HEK293T (cell line): ENCODE data around the gene SERAC1.

ENCODE experiments used
- CTCF ChIA-PET: fragments of 350-600 bp; formaldehyde crosslinking; extraction: SDS; loops from one replicate; lab custom pipeline; 2021; ENCODE audit warnings: antibody characterized with exemption, inconsistent platforms; lab: Yijun Ruan, JAX
- POLR2A ChIA-PET: fragments of 350-600 bp; formaldehyde crosslinking; extraction: SDS; loops from one replicate; lab custom pipeline; 2020; ENCODE audit warnings: antibody characterized with exemption, inconsistent platforms; lab: Yijun Ruan, JAX
- DNase-seq: peaks from one replicate; pipeline ENCODE4 v3.0.0; 2012; ENCODE audit warnings: mixed read lengths; ENCODE audit errors: extremely low spot score
- ARNT ChIP-seq: fragments of 450-650 bp; IDR thresholded peaks from 2 replicates; pipeline ENCODE4 v1.6.1; 2017; ENCODE audit warnings: mild to moderate bottlenecking
- BHLHE40 ChIP-seq: fragments of 450-650 bp; IDR thresholded peaks from 2 replicates; pipeline ENCODE4 v1.6.1; 2016; ENCODE audit warnings: mild to moderate bottlenecking, moderate library complexity, borderline replicate concordance
- CTBP1 ChIP-seq: fragments of 450-650 bp; IDR thresholded peaks from 2 replicates; pipeline ENCODE4 v1.6.1; 2016; ENCODE audit warnings: borderline replicate concordance
- ELF4 ChIP-seq: fragments of 450-650 bp; IDR thresholded peaks from 2 replicates; pipeline ENCODE4 v1.6.1; 2017; ENCODE audit warnings: antibody characterized with exemption
- FOXA1 ChIP-seq: fragments of 450-650 bp; IDR thresholded peaks from 2 replicates; pipeline ENCODE4 v1.6.1; 2016; ENCODE audit warnings: mild to moderate bottlenecking
- FOXK2 ChIP-seq: fragments of 450-650 bp; IDR thresholded peaks from 2 replicates; pipeline ENCODE4 v1.6.1; 2016; ENCODE audit warnings: mild to moderate bottlenecking
- FOXM1 ChIP-seq: fragments of 450-650 bp; IDR thresholded peaks from 2 replicates; pipeline ENCODE4 v1.6.1; 2017; ENCODE audit warnings: mild to moderate bottlenecking, borderline replicate concordance
- HDGF ChIP-seq: fragments of 450-650 bp; IDR thresholded peaks from 2 replicates; pipeline ENCODE4 v1.6.1; 2017; ENCODE audit warnings: antibody characterized with exemption, borderline replicate concordance
- L3MBTL2 ChIP-seq: fragments of 450-650 bp; conservative IDR thresholded peaks from 2 replicates; pipeline ENCODE4 v1.6.1; 2016; ENCODE audit warnings: mild to moderate bottlenecking
- LEF1 ChIP-seq: fragments of 450-650 bp; IDR thresholded peaks from 2 replicates; pipeline ENCODE4 v1.6.1; 2017; ENCODE audit warnings: mild to moderate bottlenecking, borderline replicate concordance
- NFRKB ChIP-seq: fragments of 450-650 bp; IDR thresholded peaks from 2 replicates; pipeline ENCODE4 v1.6.1; 2016; ENCODE audit warnings: mild to moderate bottlenecking, moderate library complexity
- SP1 ChIP-seq: fragments of 450-650 bp; IDR thresholded peaks from 2 replicates; pipeline ENCODE4 v1.6.1; 2017
- SUZ12 ChIP-seq: fragments of 450-650 bp; IDR thresholded peaks from 2 replicates; pipeline ENCODE4 v1.6.1; 2016; ENCODE audit warnings: mild to moderate bottlenecking
- TARDBP ChIP-seq: fragments of 450-650 bp; IDR thresholded peaks from 2 replicates; pipeline ENCODE4 v1.6.1; 2016
- ZNF384 ChIP-seq: fragments of 450-650 bp; IDR thresholded peaks from 2 replicates; pipeline ENCODE4 v1.6.1; 2016
- TF ChIP-seq, protein P1 (sequence below): fragments of 450-650 bp; IDR thresholded peaks from 2 replicates; pipeline ENCODE4 v1.6.1; 2016

SERAC1 gene

GRCh38 chr6:158121335-158121734 lies 46.7 kb downstream of the SERAC1 start:
- no peak for TF ChIP-seq HDGF
- no peak for DNase-seq
- CTCF ChIA-PET, result interaction anchor here (0.6 kb wide), 1 partner anchor 12 kb away, joined by 5 read pairs; no protein-coding TSS in a partner anchor
- POLR2A ChIA-PET, result no interaction called here

GRCh38 chr6:158118886-158119285 lies 49.2 kb downstream of the SERAC1 start:
- POLR2A ChIA-PET, result no interaction called here
- DNase-seq, result no peak
- TF ChIP-seq FOXM1 (no peak), SUZ12 (no peak), CTBP1 (no peak), ARNT (no peak), LEF1 (no peak), HDGF (no peak), L3MBTL2 (no peak), ZNF384 (no peak), BHLHE40 (no peak), FOXK2 (no peak), SP1 (no peak), TARDBP (no peak), FOXA1 (no peak)
- TF ChIP-seq, protein P1, sequence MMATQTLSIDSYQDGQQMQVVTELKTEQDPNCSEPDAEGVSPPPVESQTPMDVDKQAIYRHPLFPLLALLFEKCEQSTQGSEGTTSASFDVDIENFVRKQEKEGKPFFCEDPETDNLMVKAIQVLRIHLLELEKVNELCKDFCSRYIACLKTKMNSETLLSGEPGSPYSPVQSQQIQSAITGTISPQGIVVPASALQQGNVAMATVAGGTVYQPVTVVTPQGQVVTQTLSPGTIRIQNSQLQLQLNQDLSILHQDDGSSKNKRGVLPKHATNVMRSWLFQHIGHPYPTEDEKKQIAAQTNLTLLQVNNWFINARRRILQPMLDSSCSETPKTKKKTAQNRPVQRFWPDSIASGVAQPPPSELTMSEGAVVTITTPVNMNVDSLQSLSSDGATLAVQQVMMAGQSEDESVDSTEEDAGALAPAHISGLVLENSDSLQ, result no peak
- CTCF ChIA-PET, result no interaction called here

GRCh38 chr6:158115508-158115907 lies 52.6 kb downstream of the SERAC1 start:
- POLR2A ChIA-PET, result no interaction called here
- CTCF ChIA-PET, result interaction anchor here (0.8 kb wide), 1 partner anchor 16 kb away, joined by 5 read pairs; no protein-coding TSS in a partner anchor
- no peak for TF ChIP-seq LEF1
- TF ChIP-seq FOXM1, result no peak
- no peak for DNase-seq

GRCh38 chr6:158115102-158115501 lies 53.0 kb downstream of the SERAC1 start:
- POLR2A ChIA-PET, result no interaction called here
- DNase-seq, result no peak
- TF ChIP-seq TARDBP (no peak), ZNF384 (no peak), FOXA1 (no peak), FOXM1 (no peak), FOXK2 (no peak)
- CTCF ChIA-PET, result interaction anchor here (0.8 kb wide), 1 partner anchor 15 kb away, joined by 5 read pairs; no protein-coding TSS in a partner anchor

DNA sequence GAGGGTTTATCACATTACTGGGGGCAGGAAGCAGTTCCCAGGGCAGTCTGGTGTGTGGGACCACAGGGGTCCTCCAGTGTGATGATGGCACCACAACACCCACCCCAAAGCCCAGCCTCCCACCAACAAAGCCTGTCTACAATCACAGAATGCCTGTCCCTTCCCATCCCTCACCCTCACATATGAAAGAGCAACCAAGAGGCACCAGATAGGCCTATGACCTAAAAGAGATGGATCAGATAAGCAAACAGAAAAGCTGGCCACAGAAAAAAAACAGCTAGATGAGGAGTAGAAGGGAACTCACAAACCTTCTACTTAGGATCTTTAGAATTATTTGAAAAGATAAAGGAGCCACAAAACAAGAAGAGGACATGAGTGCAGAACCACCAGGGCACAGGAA lies 54.3 kb downstream of the SERAC1 start:
- ChIA-PET CTCF (no interaction called here), POLR2A (no interaction called here)
- no peak for DNase-seq
- TF ChIP-seq BHLHE40, result no peak
- TF ChIP-seq NFRKB, result no peak
- no peak for TF ChIP-seq CTBP1
- no peak for TF ChIP-seq ZNF384
- no peak for TF ChIP-seq HDGF
- TF ChIP-seq FOXM1, result no peak

DNA sequence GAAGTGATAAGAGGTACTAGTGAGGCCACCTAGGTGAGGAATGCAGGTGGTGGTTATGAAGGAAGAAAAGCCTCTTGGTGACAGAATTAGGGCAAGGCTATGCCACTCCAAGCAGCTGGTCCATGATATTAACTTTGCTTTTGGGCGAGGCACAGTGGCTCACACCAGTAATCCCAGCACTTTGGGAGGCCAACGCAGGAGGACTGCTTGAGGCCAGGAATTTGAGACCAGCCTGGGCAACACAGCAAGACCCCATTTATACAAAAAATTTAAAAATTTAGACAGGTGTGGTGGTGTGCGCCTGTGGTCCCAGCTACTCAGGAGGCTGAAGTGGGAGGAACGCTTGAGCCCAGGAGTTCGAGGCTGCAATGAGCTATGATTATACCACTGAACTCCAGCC lies 56.1 kb downstream of the SERAC1 start:
- DNase-seq, result no peak
- CTCF ChIA-PET, result no interaction called here
- TF ChIP-seq FOXA1, result no peak
- no peak for TF ChIP-seq SUZ12
- TF ChIP-seq L3MBTL2, result no peak
- TF ChIP-seq TARDBP, result no peak
- POLR2A ChIA-PET, result no interaction called here

DNA sequence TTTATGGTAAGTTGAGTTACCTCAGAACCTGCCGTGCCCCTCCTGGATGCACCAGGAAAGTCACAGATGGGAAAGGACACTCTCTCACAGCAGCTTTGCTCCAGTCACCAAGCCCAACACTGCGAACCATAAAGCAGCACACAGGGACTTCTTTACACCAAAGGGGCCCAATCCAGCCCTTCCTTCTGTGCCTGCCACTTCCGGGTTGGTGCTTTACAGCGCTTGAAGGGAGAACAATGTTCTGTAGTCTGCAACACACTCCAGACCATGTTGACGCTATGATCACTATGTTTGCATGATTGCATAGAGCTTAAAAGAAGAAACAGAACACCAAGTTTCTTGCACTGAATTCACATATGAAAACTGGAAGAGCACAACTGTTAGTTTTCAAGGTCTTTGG lies 57.1 kb downstream of the SERAC1 start:
- DNase-seq, result no peak
- ChIA-PET POLR2A (no interaction called here), CTCF (no interaction called here)

DNA sequence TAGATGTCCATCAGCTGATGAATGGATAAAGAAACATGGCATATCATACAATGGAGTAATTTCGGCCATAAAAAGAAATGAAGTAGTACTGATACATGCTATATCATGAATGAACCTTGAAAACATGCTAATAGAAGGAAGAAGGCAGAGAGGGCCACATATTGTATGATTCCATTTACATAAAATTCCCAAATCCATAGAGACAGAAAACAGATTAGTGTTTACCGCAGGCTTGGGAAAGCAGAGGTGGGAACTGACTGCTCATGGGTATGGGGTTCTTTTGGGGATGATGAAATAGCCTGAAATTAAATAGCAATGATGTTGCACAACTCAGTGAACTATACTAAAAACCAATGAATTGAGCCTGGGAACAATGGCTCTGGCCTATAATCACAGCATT lies 58.3 kb downstream of the SERAC1 start:
- DNase-seq, result no peak
- POLR2A ChIA-PET, result no interaction called here
- TF ChIP-seq FOXK2 (no peak), ELF4 (no peak), HDGF (no peak), SUZ12 (no peak), L3MBTL2 (no peak), BHLHE40 (no peak)
- CTCF ChIA-PET, result no interaction called here

More for the DNA sequence above, 57.1 kb downstream of the SERAC1 start:
- TF ChIP-seq, protein P1, result no peak
- TF ChIP-seq CTBP1 (no peak), NFRKB (no peak), L3MBTL2 (no peak), FOXA1 (no peak)

GRCh38 chr6:158104696-158105095 lies 63.4 kb downstream of the SERAC1 start:
- CTCF ChIA-PET, result no interaction called here

More at GRCh38 chr6:158104696-158105095, 63.4 kb downstream of the SERAC1 start:
- TF ChIP-seq BHLHE40 (no peak), HDGF (no peak), ELF4 (no peak), FOXM1 (no peak), SP1 (no peak), CTBP1 (no peak)
- POLR2A ChIA-PET, result no interaction called here
- no peak for DNase-seq
